GM18870 (cell line): ENCODE measurements around the gene IGIP.
A peak's percentile ranks its signal among the peaks of the same experiment; 100 is the strongest.

ENCODE experiments used
- ATAC-seq: cut with Tn5 transposase; IDR thresholded peaks from one replicate; pipeline ENCODE4 v1.9.1; 2021; ENCODE audit warnings: moderate library complexity; ENCODE audit not compliant: unreplicated experiment

The IGIP gene

GRCh38 chr5:140111011-140111858 is 14.5 kb upstream of the IGIP start:
- no peak for ATAC-seq

GRCh38 chr5:140111859-140112551 is 13.7 kb upstream of the IGIP start:
- no peak for ATAC-seq

GRCh38 chr5:140112685-140113179 is 13.0 kb upstream of the IGIP start:
- ATAC-seq: no peak

GRCh38 chr5:140113180-140113698 is 12.5 kb upstream of the IGIP start:
- peak; percentile 1 for ATAC-seq

- peak; percentile 75 for ATAC-seq
These were observed 12.0 kb upstream of the IGIP start, which contains the start of gene PURA for GRCh38 chr5:140113699-140114263. Gene PURA (plus strand): TSS chr5:140114109. CDS start chr5:140114182, 73 bp downstream.

GRCh38 chr5:140114341-140115185 is 11.2 kb upstream of the IGIP start:
- ATAC-seq: peak; percentile 21

- no peak for ATAC-seq
These were observed 10.6 kb upstream of the IGIP start for GRCh38 chr5:140115186-140115500.

- ATAC-seq: no peak
These were observed 9.0 kb upstream of the IGIP start for GRCh38 chr5:140116716-140117115.

- no peak for ATAC-seq
These were observed 8.2 kb upstream of the IGIP start for GRCh38 chr5:140117523-140117922.

- no peak for ATAC-seq
These were observed 7.3 kb upstream of the IGIP start for GRCh38 chr5:140118302-140118936.

- no peak for ATAC-seq
These were observed 727 bp downstream of the IGIP start for GRCh38 chr5:140126315-140127012.

- ATAC-seq: no peak
These were observed 2.6 kb downstream of the IGIP start for GRCh38 chr5:140128376-140128775.

GRCh38 chr5:140130949-140131733 is 5.4 kb downstream of the IGIP start:
- ATAC-seq: no peak

GRCh38 chr5:140131967-140132409 is 6.3 kb downstream of the IGIP start:
- no peak for ATAC-seq

- no peak for ATAC-seq
These were observed 7.9 kb downstream of the IGIP start for GRCh38 chr5:140133514-140134167.

GRCh38 chr5:140134277-140134935 is 8.7 kb downstream of the IGIP start:
- no peak for ATAC-seq

- no peak for ATAC-seq
These were observed 9.4 kb downstream of the IGIP start for GRCh38 chr5:140135127-140135526.

GRCh38 chr5:140136624-140137023 is 10.9 kb downstream of the IGIP start:
- no peak for ATAC-seq
